H9 (cell line): ENCODE measurements around the gene TTC6. TPM values are rescaled to one million over a fixed set of nuclear protein-coding genes. Genes with fewer than 3 reads are reported as not detected.

Experiments
- DNase-seq: peaks from one replicate; pipeline ENCODE4 v3.0.0-alpha.2; 2017
- H2AFZ ChIP-seq: one replicate; pipeline ENCODE4 v1.6.1; 2013; ENCODE audit warnings: mild to moderate bottlenecking, low read length, control low read depth, moderate library complexity
- H2AK5ac ChIP-seq: 2 replicates; pipeline ENCODE4 v1.6.1; 2013; ENCODE audit warnings: low read length, control low read depth, mixed read lengths; ENCODE audit not compliant: insufficient read length
- H2BK120ac ChIP-seq: one replicate; pipeline ENCODE4 v1.6.1; 2013; ENCODE audit warnings: low read depth, mild to moderate bottlenecking, low read length, control low read depth, inconsistent platforms; ENCODE audit not compliant: poor library complexity, severe bottlenecking
- H2BK12ac ChIP-seq: 2 replicates; pipeline ENCODE4 v1.6.1; 2013; ENCODE audit warnings: low read length, control low read depth, mixed read lengths, low read depth; ENCODE audit not compliant: insufficient read length
- H2BK15ac ChIP-seq: 2 replicates; pipeline ENCODE4 v1.6.1; 2013; ENCODE audit warnings: low read depth, low read length, control low read depth
- H2BK20ac ChIP-seq: one replicate; pipeline ENCODE4 v1.6.1; 2013; ENCODE audit warnings: low read depth, mild to moderate bottlenecking, low read length, control low read depth, inconsistent platforms; ENCODE audit not compliant: poor library complexity, severe bottlenecking
- H2BK5ac ChIP-seq: 2 replicates; pipeline ENCODE4 v1.6.1; 2013; ENCODE audit warnings: low read length, control low read depth, mixed read lengths; ENCODE audit not compliant: insufficient read length
- H3K14ac ChIP-seq: 2 replicates; pipeline ENCODE4 v1.6.1; 2013; ENCODE audit warnings: low read length, control low read depth; ENCODE audit not compliant: insufficient read depth
- H3K18ac ChIP-seq: 2 replicates; pipeline ENCODE4 v1.6.1; 2013; ENCODE audit warnings: low read depth, mild to moderate bottlenecking, mixed read lengths, low read length, control low read depth; ENCODE audit not compliant: insufficient read length
- H3K23ac ChIP-seq: 2 replicates; pipeline ENCODE4 v1.6.1; 2013; ENCODE audit warnings: low read length, control low read depth, mixed read lengths, low read depth; ENCODE audit not compliant: insufficient read length
- H3K23me2 ChIP-seq: 2 replicates; pipeline ENCODE4 v1.6.1; 2013; ENCODE audit warnings: low read depth, mild to moderate bottlenecking, mixed read lengths, low read length, control low read depth; ENCODE audit not compliant: insufficient read length, poor library complexity, severe bottlenecking
- H3K27ac ChIP-seq: 2 replicates; pipeline ENCODE4 v1.5.1; 2013; ENCODE audit warnings: low read length, control low read depth, mixed read lengths, low read depth; ENCODE audit not compliant: insufficient read length
- H3K27me3 ChIP-seq: 2 replicates; pipeline ENCODE4 v1.6.1; 2013; ENCODE audit warnings: low read length, control low read depth, inconsistent platforms; ENCODE audit not compliant: insufficient read depth
- H3K4ac ChIP-seq: 2 replicates; pipeline ENCODE4 v1.6.1; 2013; ENCODE audit warnings: low read depth, mild to moderate bottlenecking, control low read depth, inconsistent platforms, low read length, moderate library complexity
- H3K4me1 ChIP-seq: 2 replicates; pipeline ENCODE4 v1.6.1; 2013; ENCODE audit warnings: low read length, control low read depth, inconsistent platforms; ENCODE audit not compliant: insufficient read depth
- H3K4me2 ChIP-seq: 2 replicates; pipeline ENCODE4 v1.6.1; 2013; ENCODE audit warnings: low read length, control low read depth, mixed read lengths; ENCODE audit not compliant: insufficient read length, insufficient read depth
- H3K56ac ChIP-seq: 2 replicates; pipeline ENCODE4 v1.6.1; 2013; ENCODE audit warnings: low read depth, mild to moderate bottlenecking, mixed read lengths, low read length, control low read depth; ENCODE audit not compliant: insufficient read length
- H3K79me1 ChIP-seq: 2 replicates; pipeline ENCODE4 v1.6.1; 2013; ENCODE audit warnings: low read depth, mild to moderate bottlenecking, moderate library complexity, low read length, control low read depth, inconsistent platforms; ENCODE audit not compliant: insufficient read depth, poor library complexity, severe bottlenecking
- H3K79me2 ChIP-seq: 2 replicates; pipeline ENCODE4 v1.6.1; 2013; ENCODE audit warnings: low read length, control low read depth, inconsistent platforms; ENCODE audit not compliant: insufficient read depth
- H3K9ac ChIP-seq: 2 replicates; pipeline ENCODE4 v1.6.1; 2013; ENCODE audit warnings: low read length, control low read depth, mixed read lengths; ENCODE audit not compliant: insufficient read length; ENCODE audit errors: extremely low read depth
- H3K9me3 ChIP-seq: one replicate; pipeline ENCODE4 v1.6.1; 2013; ENCODE audit warnings: low read depth, low read length, inconsistent platforms; ENCODE audit not compliant: control insufficient read depth
- H3T11ph ChIP-seq: one replicate; pipeline ENCODE4 v1.6.1; 2013; ENCODE audit warnings: mild to moderate bottlenecking, low read length, control low read depth, inconsistent platforms
- H4K20me1 ChIP-seq: one replicate; pipeline ENCODE4 v1.6.1; 2013; ENCODE audit not compliant: control insufficient read depth, insufficient read length, insufficient read depth
- H4K5ac ChIP-seq: 2 replicates; pipeline ENCODE4 v1.6.1; 2013; ENCODE audit warnings: low read depth, mild to moderate bottlenecking, mixed read lengths, low read length, control low read depth; ENCODE audit not compliant: insufficient read length
- H4K8ac ChIP-seq: replicated peaks from 2 replicates; pipeline ENCODE4 v1.6.1; 2013; ENCODE audit warnings: low read length, control low read depth, mixed read lengths, low read depth; ENCODE audit not compliant: insufficient read length
- H4K91ac ChIP-seq: 2 replicates; pipeline ENCODE4 v1.6.1; 2013; ENCODE audit warnings: low read depth, mild to moderate bottlenecking, moderate library complexity, mixed read lengths, low read length, control low read depth; ENCODE audit not compliant: insufficient read length
- H3K27ac Mint-ChIP-seq, 3 experiments: 2 replicates in 2 of 3; 3 replicates in 1 of 3; pipeline ENCODE4 v1.8.0; 2020 to 2021; ENCODE audit warnings: mixed read lengths in 3 of 3, mild to moderate bottlenecking in 1 of 3, moderate library complexity in 1 of 3
- H3K27me3 Mint-ChIP-seq: 2 replicates; pipeline ENCODE4 v1.8.0; 2021; ENCODE audit warnings: low read depth, mild to moderate bottlenecking, moderate library complexity, mixed read lengths
- H3K36me3 Mint-ChIP-seq, 3 experiments: 2 replicates in 2 of 3; 3 replicates in 1 of 3; pipeline ENCODE4 v1.8.0; 2020 to 2021; ENCODE audit warnings: low read depth in 3 of 3, mixed read lengths in 3 of 3; ENCODE audit not compliant: insufficient read depth in 1 of 3
- H3K4me1 Mint-ChIP-seq, 2 experiments: 2 replicates each; pipeline ENCODE4 v1.8.0; 2020; ENCODE audit warnings: mixed read lengths in 2 of 2
- H3K4me3 Mint-ChIP-seq, 2 experiments: 2 replicates in 1 of 2; 3 replicates in 1 of 2; pipeline ENCODE4 v1.8.0; 2020 to 2021; ENCODE audit warnings: mild to moderate bottlenecking in 2 of 2, mixed read lengths in 2 of 2, moderate library complexity in 1 of 2
- H3K9me3 Mint-ChIP-seq, 2 experiments: 2 replicates in 1 of 2; 3 replicates in 1 of 2; pipeline ENCODE4 v1.8.0; 2020; ENCODE audit warnings: mild to moderate bottlenecking in 2 of 2, mixed read lengths in 2 of 2, moderate library complexity in 1 of 2
- WGBS: extraction: QIAGEN DNeasy Blood & Tissue Kit; methylation state at CpG from one replicate; pipeline ENCODE4 v1.1.7; 2013; ENCODE audit warnings: missing lambda C conversion rate, low lambda C conversion rate, mixed read lengths; ENCODE audit not compliant: insufficient read length; ENCODE audit errors: extremely low coverage; 5-methylcytosine and 5-hydroxymethylcytosine counted together
- total RNA-seq: library from RNA; stranded (reverse); gene quantifications from 2 replicates; pipeline ENCODE4 v1.2.1, GENCODE V29; 2021
- TF ChIP-seq, protein P1 (sequence below): fragments of 200-600 bp; sonication (generic); conservative IDR thresholded peaks from 3 replicates; pipeline ENCODE4 v1.8.0; 2021; ENCODE audit warnings: antibody characterized with exemption, mild to moderate bottlenecking

TTC6 gene
- total RNA-seq, 1 experiment from 2014 or later: 0.24 TPM

DNA sequence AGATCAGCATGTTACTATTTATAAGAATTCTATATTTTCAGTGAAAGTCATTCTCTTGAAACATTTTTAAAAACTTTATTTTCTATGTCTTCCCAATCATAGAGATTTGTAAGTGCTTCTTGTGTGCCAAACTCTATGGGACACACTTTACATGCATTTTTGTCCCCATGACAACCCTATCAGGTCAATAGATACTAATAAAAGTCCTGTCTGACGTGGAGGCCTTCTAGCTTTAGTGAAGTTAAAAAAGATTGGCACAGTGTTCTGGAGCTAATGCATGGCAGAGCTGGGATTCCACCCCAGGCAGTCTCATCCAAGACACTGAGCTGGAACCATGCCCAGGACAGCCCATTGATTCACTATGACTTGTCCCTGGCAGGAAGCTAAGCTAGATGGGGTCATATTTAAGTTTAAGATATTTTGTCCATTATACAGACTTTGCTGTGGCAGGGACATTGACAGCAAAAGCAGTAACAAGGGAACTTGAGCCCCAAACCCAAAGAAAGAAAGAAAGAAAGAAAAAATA lies 28.1 kb downstream of the TTC6 start:
- no peaks in the 10 kb centered on the region; a peak in 1 of 7 replicates for H3K36me3 Mint-ChIP-seq
- H3K14ac ChIP-seq: no peak overlapping the region
- H3K23me2 ChIP-seq: peaks cover 9% of the 10 kb centered on the region
- no peak overlapping the region for H3T11ph ChIP-seq
- H2BK20ac ChIP-seq: no peak overlapping the region
- H3K27ac Mint-ChIP-seq: no peak overlapping the region
- H3K9me3 Mint-ChIP-seq: peaks cover 2 to 3% of the 10 kb centered on the region in 2 experiments; a peak in 3 of 5 replicates
- H3K27ac ChIP-seq: no peak overlapping the region
- H3K18ac ChIP-seq: no peak overlapping the region
- H3K79me2 ChIP-seq: no peaks in the 10 kb centered on the region
- H3K4me3 Mint-ChIP-seq: no peak overlapping the region
- no peak overlapping the region for H4K5ac ChIP-seq
- no peak overlapping the region for H2BK120ac ChIP-seq
- H4K8ac ChIP-seq: no peak overlapping the region
- no peak overlapping the region for H3K9ac ChIP-seq
- TF ChIP-seq, protein P1, sequence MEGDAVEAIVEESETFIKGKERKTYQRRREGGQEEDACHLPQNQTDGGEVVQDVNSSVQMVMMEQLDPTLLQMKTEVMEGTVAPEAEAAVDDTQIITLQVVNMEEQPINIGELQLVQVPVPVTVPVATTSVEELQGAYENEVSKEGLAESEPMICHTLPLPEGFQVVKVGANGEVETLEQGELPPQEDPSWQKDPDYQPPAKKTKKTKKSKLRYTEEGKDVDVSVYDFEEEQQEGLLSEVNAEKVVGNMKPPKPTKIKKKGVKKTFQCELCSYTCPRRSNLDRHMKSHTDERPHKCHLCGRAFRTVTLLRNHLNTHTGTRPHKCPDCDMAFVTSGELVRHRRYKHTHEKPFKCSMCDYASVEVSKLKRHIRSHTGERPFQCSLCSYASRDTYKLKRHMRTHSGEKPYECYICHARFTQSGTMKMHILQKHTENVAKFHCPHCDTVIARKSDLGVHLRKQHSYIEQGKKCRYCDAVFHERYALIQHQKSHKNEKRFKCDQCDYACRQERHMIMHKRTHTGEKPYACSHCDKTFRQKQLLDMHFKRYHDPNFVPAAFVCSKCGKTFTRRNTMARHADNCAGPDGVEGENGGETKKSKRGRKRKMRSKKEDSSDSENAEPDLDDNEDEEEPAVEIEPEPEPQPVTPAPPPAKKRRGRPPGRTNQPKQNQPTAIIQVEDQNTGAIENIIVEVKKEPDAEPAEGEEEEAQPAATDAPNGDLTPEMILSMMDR: no peak
- H2BK5ac ChIP-seq: no peak overlapping the region
- H2BK12ac ChIP-seq: no peak overlapping the region
- no peak overlapping the region for H4K91ac ChIP-seq
- no CpG with 5 or more reads among the region's 1 CpG for WGBS
- no peak overlapping the region for H3K4ac ChIP-seq
- peaks cover 16% of the 10 kb centered on the region; the same call in 1 of the 2 replicates for H3K27me3 ChIP-seq
- no peaks in the 10 kb centered on the region for H3K9me3 ChIP-seq
- no peak for DNase-seq
- H2BK15ac ChIP-seq: no peak overlapping the region
- no peak overlapping the region for H3K23ac ChIP-seq
- peaks cover 79% of the 10 kb centered on the region for H3K27me3 Mint-ChIP-seq
- no peak overlapping the region for H2AFZ ChIP-seq
- H3K79me1 ChIP-seq: no peaks in the 10 kb centered on the region
- H4K20me1 ChIP-seq: no peaks in the 10 kb centered on the region
- H2AK5ac ChIP-seq: no peak overlapping the region
- no peak overlapping the region for H3K56ac ChIP-seq
- peaks cover 3% of the 10 kb centered on the region in 2 experiments; a peak in 2 of 4 replicates for H3K4me1 Mint-ChIP-seq
- H3K4me1 ChIP-seq: no peaks in the 10 kb centered on the region
- no peak overlapping the region for H3K4me2 ChIP-seq
